ENCODE data around the gene ABCC3.

Gene ABCC3

GRCh38 chr17:50608700-50609379, 25.8 kb upstream of the ABCC3 start:
- no peak for DNase-seq

GRCh38 chr17:50609380-50610074, 25.2 kb upstream of the ABCC3 start:
- DNase-seq, result no peak

GRCh38 chr17:50611634-50612033, 23.0 kb upstream of the ABCC3 start:
- DNase-seq, result no peak

GRCh38 chr17:50612281-50612680, 22.4 kb upstream of the ABCC3 start:
- DNase-seq, result no peak

GRCh38 chr17:50613007-50613992, 21.4 kb upstream of the ABCC3 start:
- peak in 1 of 2 experiments; percentile 29 for DNase-seq

GRCh38 chr17:50614471-50615051, 20.1 kb upstream of the ABCC3 start:
- DNase-seq, result no peak

- no peak for DNase-seq
Observed at GRCh38 chr17:50615828-50616227, 18.9 kb upstream of the ABCC3 start.

- DNase-seq, result no peak
Observed at GRCh38 chr17:50618300-50618699, 16.4 kb upstream of the ABCC3 start.

- DNase-seq, result no peak
Observed at GRCh38 chr17:50618941-50619340, 15.7 kb upstream of the ABCC3 start.

GRCh38 chr17:50619489-50619888, 15.2 kb upstream of the ABCC3 start:
- no peak for DNase-seq

GRCh38 chr17:50620237-50620636, 14.4 kb upstream of the ABCC3 start:
- DNase-seq, result no peak

- DNase-seq, result no peak
Observed at GRCh38 chr17:50620858-50621257, 13.8 kb upstream of the ABCC3 start.

GRCh38 chr17:50621574-50622031, 13.1 kb upstream of the ABCC3 start:
- no peak for DNase-seq

- no peak for DNase-seq
Observed at GRCh38 chr17:50624321-50624934, 10.3 kb upstream of the ABCC3 start.

GRCh38 chr17:50625032-50625871, 9.4 kb upstream of the ABCC3 start:
- no peak for DNase-seq

- peak; percentile 75 to 94 for DNase-seq
Observed at GRCh38 chr17:50626037-50626574, 8.6 kb upstream of the ABCC3 start.

GRCh38 chr17:50627036-50627781, 7.5 kb upstream of the ABCC3 start:
- DNase-seq, result no peak

GRCh38 chr17:50627782-50628601, 6.7 kb upstream of the ABCC3 start:
- DNase-seq, result peak in 1 of 2 experiments; percentile 66

- DNase-seq, result no peak
Observed at GRCh38 chr17:50629902-50630301, 4.8 kb upstream of the ABCC3 start.

Data from NCI-H526 (cell line).